ENCODE data around the gene TIMM10. TPM values are rescaled to one million over a fixed set of nuclear protein-coding genes. Genes with fewer than 3 reads are reported as not detected.
A peak's percentile ranks its signal among the peaks of the same experiment; 100 is the strongest.

TIMM10 gene
- total RNA-seq, 3 donors from 2014 or later, result 37.2 to 56.4 (median 45.9) TPM

DNA sequence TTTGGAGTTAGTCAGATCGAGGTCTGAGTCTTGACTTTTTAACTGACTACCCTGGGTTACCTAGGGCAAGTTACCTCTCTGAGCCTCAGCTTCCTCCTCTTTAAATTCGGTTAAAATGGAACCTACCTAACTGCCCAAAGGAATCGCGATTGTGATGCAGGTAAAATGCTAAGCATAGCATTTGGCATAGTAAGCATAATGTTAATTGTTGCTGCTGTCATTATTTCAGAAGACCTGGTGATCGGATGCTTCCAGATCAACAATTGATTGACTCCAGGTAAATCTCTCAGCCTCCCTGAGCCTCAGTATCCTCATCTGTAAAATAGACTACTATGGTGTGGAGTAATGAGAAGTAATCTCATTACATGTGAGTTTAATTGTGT, 14.5 kb downstream of the TIMM10 start:
- TF ChIP-seq POLR2AphosphoS5 (IDR thresholded peaks at IDR 0.05) (no peak), POLR2A (IDR thresholded peaks at IDR 0.05) (no peak)
- TF ChIP-seq, protein P1, sequence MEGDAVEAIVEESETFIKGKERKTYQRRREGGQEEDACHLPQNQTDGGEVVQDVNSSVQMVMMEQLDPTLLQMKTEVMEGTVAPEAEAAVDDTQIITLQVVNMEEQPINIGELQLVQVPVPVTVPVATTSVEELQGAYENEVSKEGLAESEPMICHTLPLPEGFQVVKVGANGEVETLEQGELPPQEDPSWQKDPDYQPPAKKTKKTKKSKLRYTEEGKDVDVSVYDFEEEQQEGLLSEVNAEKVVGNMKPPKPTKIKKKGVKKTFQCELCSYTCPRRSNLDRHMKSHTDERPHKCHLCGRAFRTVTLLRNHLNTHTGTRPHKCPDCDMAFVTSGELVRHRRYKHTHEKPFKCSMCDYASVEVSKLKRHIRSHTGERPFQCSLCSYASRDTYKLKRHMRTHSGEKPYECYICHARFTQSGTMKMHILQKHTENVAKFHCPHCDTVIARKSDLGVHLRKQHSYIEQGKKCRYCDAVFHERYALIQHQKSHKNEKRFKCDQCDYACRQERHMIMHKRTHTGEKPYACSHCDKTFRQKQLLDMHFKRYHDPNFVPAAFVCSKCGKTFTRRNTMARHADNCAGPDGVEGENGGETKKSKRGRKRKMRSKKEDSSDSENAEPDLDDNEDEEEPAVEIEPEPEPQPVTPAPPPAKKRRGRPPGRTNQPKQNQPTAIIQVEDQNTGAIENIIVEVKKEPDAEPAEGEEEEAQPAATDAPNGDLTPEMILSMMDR (IDR thresholded peaks at IDR 0.05), result no peak
- Histone ChIP-seq H3K27me3 (no peaks in the 10 kb centered on the region), H3K36me3 (no peaks in the 10 kb centered on the region), H3K27ac (peak overlapping the region in 1 of 2 donors; percentile 66), H3K4me1 (peaks cover 3 to 8% of the 10 kb centered on the region in 2 donors), H3K9me3 (no peaks in the 10 kb centered on the region), H3K4me3 (peak overlapping the region; percentile 86 to 92 (median 90))
- DNase-seq (ENCODE audit: low spot score in 2 of 2), result no peak
- intact Hi-C loops (cut with DNase I; ENCODE audit: low total_unique reads), result no loop called here

DNA sequence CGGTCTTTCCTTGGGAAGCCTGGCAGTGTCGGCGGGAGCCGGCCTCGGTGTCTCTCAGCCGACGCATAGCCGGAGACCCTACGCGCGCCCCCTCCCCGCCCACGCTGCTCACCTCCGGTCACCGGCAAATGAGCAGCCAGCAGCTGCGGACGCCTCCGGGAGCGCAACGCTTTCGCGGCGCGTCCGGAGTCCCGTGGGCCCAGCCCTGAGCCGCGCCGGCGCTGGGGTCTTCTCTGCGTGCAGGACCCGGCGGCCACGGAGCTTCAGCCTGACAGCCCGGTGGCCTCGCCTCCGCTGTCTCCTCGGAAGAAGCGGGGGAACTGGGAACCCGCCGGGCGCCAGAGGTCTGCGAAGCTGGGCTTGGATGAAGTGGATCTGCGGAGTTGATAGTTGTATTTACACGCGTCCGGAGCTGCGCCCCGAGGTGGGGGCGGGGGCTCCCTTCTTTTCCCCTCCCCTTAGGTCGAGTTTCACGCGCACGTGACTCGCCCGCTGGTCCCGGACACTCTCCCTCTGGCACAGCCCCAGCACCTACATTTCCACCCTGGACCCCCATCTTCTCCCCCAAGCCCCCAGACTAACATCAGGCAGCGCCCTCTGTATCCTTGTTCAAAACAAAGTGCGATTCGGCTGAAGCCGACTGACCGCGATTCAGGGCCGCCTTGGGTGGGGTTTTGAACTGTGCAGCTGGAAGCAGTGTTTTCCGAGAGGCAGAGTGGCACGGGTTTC, 15.1 kb downstream of the TIMM10 start, which contains the start of gene SLC43A1:
SLC43A1 (minus strand) TSS at position 371 of the 729 bp plus-strand sequence. CDS start 1,591 bp downstream, outside the sequence.
- intact Hi-C loops (cut with DNase I; ENCODE audit: low total_unique reads), result no loop called here
- no peaks in the 10 kb centered on the region for H3K27me3 ChIP-seq
- peak within 1 kb of the TSS; percentile 33 to 66 for H3K27ac ChIP-seq
- no peak for DNase-seq (ENCODE audit: low spot score in 2 of 2)
- H3K4me3 ChIP-seq, result peak within 1 kb of the TSS; percentile 86 to 92 (median 90)
- no peaks in the 10 kb centered on the region for H3K9me3 ChIP-seq
- no peaks in the 10 kb centered on the region for H3K36me3 ChIP-seq
- TF ChIP-seq, protein P1 (IDR thresholded peaks at IDR 0.05), result no peak
- H3K4me1 ChIP-seq, result peaks cover 3 to 8% of the 10 kb centered on the region in 2 donors

DNA sequence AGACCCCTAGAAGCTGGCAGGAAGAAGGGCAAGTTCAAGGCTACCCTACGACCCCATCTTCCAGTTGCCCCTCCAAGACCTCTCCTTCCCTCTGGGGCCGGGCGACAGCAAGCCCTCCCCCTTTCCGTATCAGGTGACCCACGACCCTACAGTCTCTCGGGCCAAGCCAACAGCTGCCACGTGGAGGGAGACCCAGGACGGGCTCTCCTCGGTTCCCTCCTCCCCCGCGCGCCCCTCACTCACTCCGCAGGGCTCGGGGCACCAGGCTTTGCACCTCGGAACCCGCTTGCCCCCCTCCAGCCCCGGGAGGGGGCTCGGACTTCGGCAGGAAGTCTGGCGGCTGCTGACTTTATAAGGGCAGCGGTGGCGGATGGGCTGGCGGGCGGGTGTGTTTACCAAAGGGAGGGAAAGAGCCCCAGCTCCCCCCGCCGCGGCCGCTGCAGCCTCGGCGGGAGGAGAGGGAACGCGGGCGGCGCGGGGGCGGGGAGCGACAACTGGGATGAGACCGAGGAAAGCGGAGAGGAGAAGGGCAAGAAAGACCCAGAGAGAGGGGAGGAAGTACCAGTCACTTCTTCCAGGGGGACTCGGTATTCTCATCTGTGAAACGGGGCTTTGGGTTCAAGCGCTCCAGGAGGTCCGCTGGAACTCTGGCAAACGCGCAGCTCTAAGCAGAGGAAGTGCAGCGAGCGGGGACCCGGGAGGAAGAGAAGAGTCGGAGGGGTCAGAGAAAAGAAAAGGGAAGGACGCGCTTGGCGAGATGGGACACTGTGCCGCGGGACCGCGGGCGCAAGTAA, 15.8 kb downstream of the TIMM10 start:
- no peaks in the 10 kb centered on the region for H3K9me3 ChIP-seq
- TF ChIP-seq POLR2A (IDR thresholded peaks at IDR 0.05) (no peak), POLR2AphosphoS5 (IDR thresholded peaks at IDR 0.05) (no peak)
- TF ChIP-seq, protein P1 (IDR thresholded peaks at IDR 0.05), result no peak
- DNase-seq (ENCODE audit: low spot score in 2 of 2), result no peak
- intact Hi-C loops (cut with DNase I; ENCODE audit: low total_unique reads), result no loop called here
- H3K27ac ChIP-seq, result peak overlapping the region; percentile 33 to 66
- H3K27me3 ChIP-seq, result no peaks in the 10 kb centered on the region
- H3K4me1 ChIP-seq, result peaks cover 3 to 8% of the 10 kb centered on the region in 2 donors
- no peaks in the 10 kb centered on the region for H3K36me3 ChIP-seq
- peak overlapping the region; percentile 86 to 92 (median 90) for H3K4me3 ChIP-seq

DNA sequence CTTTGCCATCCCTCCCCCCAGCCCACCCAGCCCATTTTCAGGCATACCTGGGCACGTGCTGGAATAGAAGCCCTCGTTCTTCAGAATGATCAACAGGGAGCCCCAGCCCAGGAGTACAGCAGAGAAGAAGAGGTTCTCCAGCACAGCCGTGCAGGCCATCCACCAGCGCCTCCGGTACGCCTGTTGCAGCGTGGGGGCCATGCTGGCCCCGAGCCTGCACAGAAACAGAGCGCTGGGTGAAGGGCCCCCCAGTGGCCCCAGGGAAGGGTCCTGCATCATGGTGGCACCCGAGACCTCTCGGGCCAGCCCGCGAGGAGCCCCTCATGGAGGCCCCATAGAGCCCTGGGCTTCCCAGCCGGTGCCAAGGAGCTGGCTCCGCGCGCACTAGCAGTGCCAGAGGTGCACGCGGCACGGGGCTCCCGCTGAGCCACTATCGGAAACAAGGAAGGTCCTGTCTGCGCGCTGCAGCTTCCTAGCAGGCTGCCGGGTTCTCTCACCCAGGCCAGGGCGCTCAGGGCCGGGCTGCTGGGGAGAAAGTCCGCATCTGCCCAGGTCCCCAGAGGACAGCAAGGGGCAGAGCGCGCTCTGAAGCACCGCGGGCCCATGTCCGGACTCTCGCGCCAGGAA, 16.5 kb downstream of the TIMM10 start:
- Histone ChIP-seq H3K4me3 (peak overlapping the region; percentile 86 to 92 (median 90)), H3K27me3 (no peaks in the 10 kb centered on the region), H3K4me1 (peaks cover 3 to 8% of the 10 kb centered on the region in 2 donors), H3K36me3 (no peaks in the 10 kb centered on the region), H3K27ac (peak overlapping the region; percentile 33 to 66), H3K9me3 (no peaks in the 10 kb centered on the region)
- intact Hi-C loops (cut with DNase I; ENCODE audit: low total_unique reads), result no loop called here
- TF ChIP-seq POLR2AphosphoS5 (IDR thresholded peaks at IDR 0.05) (no peak), POLR2A (IDR thresholded peaks at IDR 0.05) (no peak)
- TF ChIP-seq, protein P1 (IDR thresholded peaks at IDR 0.05), result no peak
- DNase-seq (ENCODE audit: low spot score in 2 of 2), result no peak

Measured in breast epithelium (tissue), 4 donors.